ENCODE data around the gene STING1. TPM values are rescaled to one million over a fixed set of nuclear protein-coding genes. Genes with fewer than 3 reads are reported as not detected.
"Not testable (repeated sequence)": the region's sequence is repeated elsewhere in the genome, so short reads cannot be mapped to it uniquely, and the experiment has no call there.

Gene STING1
- 58.7 TPM for polyA plus RNA-seq (2013, experiment 1 of 2; ENCODE audit: insufficient read length)
- polyA plus RNA-seq (2013, experiment 2 of 2; ENCODE audit: insufficient read length), result 61.9 TPM

GRCh38 chr5:139482050-139482889, at the start of gene STING1:
Gene STING1, minus strand, starts transcription at chr5:139482758. Its CDS starts 1,054 bp downstream, at chr5:139481704.
- DNase-seq, result peak; percentile 98

- no peak for DNase-seq
These were observed 49.2 kb upstream of the STING1 start for GRCh38 chr5:139531772-139532169.

GRCh38 chr5:139530079-139530478, 47.5 kb upstream of the STING1 start:
- not testable (repeated sequence) for DNase-seq

GRCh38 chr5:139528695-139529094, 46.1 kb upstream of the STING1 start:
- DNase-seq, result not testable (repeated sequence)

GRCh38 chr5:139527896-139528467, 45.4 kb upstream of the STING1 start:
- DNase-seq, result not testable (repeated sequence)

GRCh38 chr5:139527090-139527470, 44.5 kb upstream of the STING1 start:
- DNase-seq, result not testable (repeated sequence)

- not testable (repeated sequence) for DNase-seq
These were observed 43.9 kb upstream of the STING1 start for GRCh38 chr5:139526309-139527089.

- DNase-seq, result not testable (repeated sequence)
These were observed 43.2 kb upstream of the STING1 start for GRCh38 chr5:139525586-139526308.

GRCh38 chr5:139524940-139525585, 42.5 kb upstream of the STING1 start:
- no peak for DNase-seq

- no peak for DNase-seq
These were observed 41.9 kb upstream of the STING1 start for GRCh38 chr5:139524446-139524845.

- DNase-seq, result peak; percentile 22
These were observed 41.3 kb upstream of the STING1 start for GRCh38 chr5:139523635-139524445.

- peak; percentile 85 for DNase-seq
These were observed 35.4 kb upstream of the STING1 start for GRCh38 chr5:139517683-139518564.

GRCh38 chr5:139514486-139514856, 31.9 kb upstream of the STING1 start:
- DNase-seq, result no peak

GRCh38 chr5:139513852-139514485, 31.4 kb upstream of the STING1 start:
- no peak for DNase-seq

- peak; percentile 83 for DNase-seq
These were observed 30.9 kb upstream of the STING1 start for GRCh38 chr5:139513434-139513833.

GRCh38 chr5:139512786-139513390, 30.3 kb upstream of the STING1 start:
- DNase-seq, result no peak

GRCh38 chr5:139504722-139505121, 22.2 kb upstream of the STING1 start:
- not testable (repeated sequence) for DNase-seq

GRCh38 chr5:139503879-139504278, 21.3 kb upstream of the STING1 start:
- DNase-seq, result not testable (repeated sequence)
